ENCODE results near the gene SYTL2.

The SYTL2 gene

GRCh38 chr11:85726381-85726780 is 84.6 kb downstream of the SYTL2 start:
- DNase-seq, result no peak

- DNase-seq, result no peak
Observed at GRCh38 chr11:85725510-85726258, 85.3 kb downstream of the SYTL2 start.

- DNase-seq, result no peak
Observed at GRCh38 chr11:85724748-85725465, 86.0 kb downstream of the SYTL2 start.

GRCh38 chr11:85723088-85723487 is 87.9 kb downstream of the SYTL2 start:
- no peak for DNase-seq

GRCh38 chr11:85721191-85721590 is 89.8 kb downstream of the SYTL2 start:
- no peak for DNase-seq

GRCh38 chr11:85718991-85719807 is 91.7 kb downstream of the SYTL2 start:
- DNase-seq, result no peak

- DNase-seq, result no peak
Observed at GRCh38 chr11:85718126-85718943, 92.6 kb downstream of the SYTL2 start.

- no peak for DNase-seq
Observed at GRCh38 chr11:85717429-85717828, 93.5 kb downstream of the SYTL2 start.

- no peak for DNase-seq
Observed at GRCh38 chr11:85712953-85713352, 98.0 kb downstream of the SYTL2 start.

GRCh38 chr11:85710917-85711316 is 100.0 kb downstream of the SYTL2 start:
- no peak for DNase-seq

GRCh38 chr11:85709941-85710702 is 100.8 kb downstream of the SYTL2 start:
- no peak for DNase-seq

GRCh38 chr11:85705800-85706199 is 105.1 kb downstream of the SYTL2 start:
- no peak for DNase-seq

GRCh38 chr11:85704967-85705366 is 106.0 kb downstream of the SYTL2 start:
- DNase-seq, result no peak

- no peak for DNase-seq
Observed at GRCh38 chr11:85699957-85700741, 110.8 kb downstream of the SYTL2 start.

GRCh38 chr11:85698195-85698594 is 112.7 kb downstream of the SYTL2 start:
- DNase-seq, result no peak

- DNase-seq, result no peak
Observed at GRCh38 chr11:85697747-85698146, 113.2 kb downstream of the SYTL2 start.

- no peak for DNase-seq
Observed at GRCh38 chr11:85695546-85695945, 115.4 kb downstream of the SYTL2 start.

- no peak for DNase-seq
Observed at GRCh38 chr11:85694385-85694980, 116.5 kb downstream of the SYTL2 start.

- no peak for DNase-seq
Observed at GRCh38 chr11:85685820-85686459, 125.0 kb downstream of the SYTL2 start, which contains the start of gene CCDC89. Gene CCDC89 (minus strand): TSS chr11:85686195. CDS start chr11:85686130, 65 bp downstream.
